HT-29 (cell line): ENCODE data around the gene ZNF750. TPM values are rescaled to one million over a fixed set of nuclear protein-coding genes. Genes with fewer than 3 reads are reported as not detected.
"Not testable (repeated sequence)": the region's sequence is repeated elsewhere in the genome, so short reads cannot be mapped to it uniquely, and the experiment has no call there.

Experiments
- DNase-seq: peaks from one replicate; pipeline ENCODE4 v3.0.0-alpha.2; 2015; ENCODE audit warnings: low spot score
- total RNA-seq: library from RNA; depleted of rRNA; stranded (reverse); fragments of >200 nt; shearing (Covaris generic); gene quantifications from 2 replicates; pipeline ENCODE4 v1.2.3, GENCODE V29; 2014; rRNA removed

Gene ZNF750
- total RNA-seq, 1 experiment from 2014 or later, result 0.05 TPM

DNA sequence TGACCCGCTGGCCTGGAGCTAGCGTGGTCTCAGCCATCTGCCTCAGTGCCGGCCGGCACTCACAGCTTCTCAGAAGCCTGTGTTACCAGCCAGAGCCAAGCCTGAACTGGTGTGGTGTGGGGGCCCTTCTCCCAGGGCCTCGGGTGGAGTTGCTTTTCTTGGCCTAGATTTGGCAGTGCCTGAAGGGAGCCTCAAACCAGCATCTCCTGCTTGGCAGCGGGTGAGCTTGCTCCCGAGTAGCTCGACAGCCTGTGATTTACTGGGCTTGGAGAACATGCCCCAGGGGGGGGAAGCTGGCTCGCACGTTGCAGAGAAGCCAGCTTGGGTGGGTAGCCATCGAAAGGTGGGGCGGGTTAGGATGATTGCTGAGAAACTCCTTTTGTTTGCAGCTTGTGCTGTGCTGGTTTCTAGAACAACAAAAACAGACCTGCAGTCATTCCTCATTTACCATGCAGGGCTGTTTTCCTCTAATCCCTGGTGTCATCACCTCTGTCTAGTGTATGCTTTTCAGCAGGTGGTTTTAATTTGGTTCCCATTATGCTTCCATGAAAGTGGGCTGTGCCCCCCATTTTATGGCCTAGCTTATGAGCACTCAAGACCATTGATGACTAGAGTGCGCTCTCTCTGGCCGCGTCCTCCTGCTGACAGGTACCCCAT, 45.7 kb downstream of the ZNF750 start:
- no peak for DNase-seq

DNA sequence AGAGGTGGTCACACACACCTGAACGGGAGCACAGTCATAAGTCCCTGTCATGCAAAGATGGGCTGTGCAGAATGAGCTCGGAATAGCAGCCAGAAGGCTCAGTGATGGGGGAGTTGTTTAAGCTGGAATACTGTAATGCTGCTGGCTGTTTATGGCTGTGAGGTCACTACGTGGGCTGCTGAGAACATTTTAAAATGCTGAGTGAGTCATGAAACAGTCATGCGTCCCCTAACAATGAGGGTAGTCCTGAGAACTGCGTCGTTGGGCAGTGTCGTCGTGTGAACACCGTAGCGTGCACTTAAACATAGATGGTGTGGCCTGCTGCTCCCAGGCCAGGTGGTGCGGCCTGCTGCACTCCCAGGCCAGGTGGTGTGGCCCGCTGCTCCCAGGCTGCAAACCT, 48.3 kb downstream of the ZNF750 start:
- no peak for DNase-seq

DNA sequence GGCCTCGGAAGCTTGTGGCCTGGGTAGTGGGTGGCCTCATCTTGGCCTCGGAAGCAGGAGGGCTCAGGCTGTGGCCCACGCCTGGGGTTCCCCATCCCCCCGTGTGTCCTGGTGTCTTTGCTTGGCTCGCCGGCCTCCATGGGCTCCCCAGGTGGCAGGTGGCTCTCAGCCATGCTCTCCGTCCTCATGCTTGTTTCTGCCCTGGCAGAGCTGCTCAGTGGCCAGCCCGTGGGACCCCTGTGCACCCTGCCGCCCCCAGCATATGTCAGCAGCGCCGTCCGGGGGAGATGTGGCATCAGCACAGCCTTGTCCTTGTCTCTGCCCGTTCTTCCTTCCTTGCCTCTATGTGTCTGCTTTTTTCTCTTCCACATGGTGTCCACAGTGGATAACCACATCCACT, 49.4 kb downstream of the ZNF750 start:
- DNase-seq, result no peak

DNA sequence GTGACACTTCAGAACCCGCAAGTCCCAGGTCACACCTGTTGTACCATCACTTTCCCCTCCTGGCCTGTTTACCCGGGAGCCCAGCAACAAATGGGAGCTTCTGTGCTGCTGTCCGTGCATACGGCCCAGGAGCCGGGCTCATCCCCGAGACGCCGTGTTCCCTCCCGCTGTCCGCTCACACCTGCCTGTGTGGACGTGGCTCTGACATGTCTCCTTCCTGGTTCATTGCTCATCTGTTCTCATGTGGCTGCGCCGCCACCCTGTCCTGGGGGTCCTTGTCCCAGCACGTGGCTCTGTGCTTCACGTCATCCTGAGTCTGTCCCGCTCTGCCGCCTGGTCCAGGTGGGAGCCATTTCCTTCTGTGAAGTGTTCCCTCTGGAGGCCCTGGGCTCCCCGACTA, 50.0 kb downstream of the ZNF750 start:
- DNase-seq, result no peak

DNA sequence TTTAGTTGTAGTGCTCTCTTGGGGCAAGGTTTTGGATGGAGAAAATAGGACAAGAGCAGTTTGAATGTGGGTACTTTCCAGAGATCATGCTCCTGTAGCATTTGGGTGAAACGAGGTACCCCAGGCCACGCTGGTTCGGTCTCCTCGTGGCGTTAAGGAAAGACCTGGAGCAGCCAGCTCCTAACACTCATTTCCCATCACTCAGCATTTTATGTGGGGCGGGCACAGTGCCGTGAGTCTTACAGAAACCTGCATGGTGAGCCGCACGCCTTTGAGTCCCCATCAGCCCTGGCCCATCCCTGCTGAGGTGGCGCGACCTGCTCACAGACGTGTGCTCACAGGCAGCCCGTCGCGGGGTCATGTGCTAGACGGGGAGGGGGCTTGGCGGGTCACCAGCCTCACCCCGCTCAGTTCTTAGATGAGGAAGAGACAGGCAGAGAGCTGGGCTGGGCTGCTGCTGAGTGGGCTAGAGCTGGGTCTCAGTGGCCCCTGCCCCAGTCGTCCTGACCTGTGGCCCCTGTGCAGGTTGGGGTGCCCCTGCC, 50.7 kb downstream of the ZNF750 start:
- no peak for DNase-seq

DNA sequence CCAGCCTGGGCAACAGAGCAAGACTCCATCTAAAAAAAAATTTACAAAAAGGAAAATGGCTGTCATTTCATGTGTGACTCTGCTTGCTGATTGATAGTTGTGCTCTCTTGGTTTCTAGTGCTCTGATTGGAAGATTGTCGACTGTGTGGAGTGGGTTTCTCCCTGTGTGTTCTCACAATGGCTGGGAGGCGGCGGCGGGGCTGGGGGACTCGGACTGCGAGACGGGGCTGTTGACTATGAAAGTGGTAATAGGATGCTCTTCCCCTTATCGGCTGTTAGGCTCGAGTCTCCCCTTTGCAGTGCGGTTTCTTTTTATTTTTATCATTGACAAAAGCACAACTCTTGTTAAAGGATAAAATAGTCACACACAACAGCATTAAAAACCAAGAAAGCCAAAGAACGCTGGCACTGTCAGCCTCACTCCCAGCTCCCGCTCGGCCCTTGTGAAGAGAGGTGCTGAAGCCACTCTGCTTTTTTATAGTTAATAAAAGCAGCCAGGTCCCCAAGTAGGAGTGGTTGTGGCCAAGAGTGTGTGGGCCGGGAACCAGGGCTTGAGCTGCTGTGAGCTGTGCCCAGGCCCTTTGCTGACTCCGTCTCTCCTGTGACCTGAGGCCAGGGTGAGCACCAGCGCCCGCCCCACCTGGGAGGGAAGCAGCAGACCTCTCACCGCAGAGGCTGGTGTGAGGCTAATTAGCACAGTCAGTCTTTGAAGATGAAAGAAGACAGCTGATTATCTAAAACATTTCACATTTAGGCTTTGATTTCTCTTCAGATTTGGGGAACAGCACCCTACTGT, 51.4 kb downstream of the ZNF750 start:
- DNase-seq, result no peak

DNA sequence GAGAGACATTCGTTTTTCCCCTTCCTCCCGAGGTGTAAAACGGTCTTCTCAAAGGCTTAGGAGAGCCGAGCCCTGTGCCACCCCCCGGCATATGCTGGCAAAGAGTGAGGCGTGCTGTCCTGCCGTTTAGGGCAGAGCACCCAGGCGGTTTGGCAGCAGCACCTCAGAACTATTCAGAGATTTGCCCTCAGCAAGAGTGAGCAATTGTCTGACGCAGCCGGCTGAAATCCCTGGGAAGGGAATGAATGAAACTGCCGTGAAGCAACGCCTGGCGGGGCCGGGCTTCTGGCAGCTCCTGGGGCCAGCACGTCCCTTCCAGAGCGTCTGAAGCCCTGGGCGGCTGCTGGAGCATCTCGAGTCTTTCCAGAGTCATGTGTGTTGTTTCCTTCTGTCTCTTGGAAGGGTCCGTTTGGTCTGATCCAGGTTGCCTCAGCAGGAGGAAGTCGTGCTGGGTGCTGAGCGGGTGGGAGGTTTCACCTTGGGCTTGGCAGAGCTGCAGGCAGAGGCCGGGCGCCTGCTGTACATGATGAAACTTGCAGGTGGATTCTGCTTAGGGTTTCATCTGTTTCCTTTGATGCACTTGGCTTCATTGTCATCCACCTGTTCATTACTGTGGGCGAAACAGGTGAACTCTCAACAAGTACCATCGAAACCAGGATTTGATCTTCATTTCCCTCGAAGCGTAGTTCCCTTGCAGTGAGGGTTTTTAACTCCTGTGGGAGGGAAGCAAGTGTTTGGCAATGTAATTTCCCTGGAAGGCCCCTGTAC, 52.6 kb downstream of the ZNF750 start:
- DNase-seq, result no peak

DNA sequence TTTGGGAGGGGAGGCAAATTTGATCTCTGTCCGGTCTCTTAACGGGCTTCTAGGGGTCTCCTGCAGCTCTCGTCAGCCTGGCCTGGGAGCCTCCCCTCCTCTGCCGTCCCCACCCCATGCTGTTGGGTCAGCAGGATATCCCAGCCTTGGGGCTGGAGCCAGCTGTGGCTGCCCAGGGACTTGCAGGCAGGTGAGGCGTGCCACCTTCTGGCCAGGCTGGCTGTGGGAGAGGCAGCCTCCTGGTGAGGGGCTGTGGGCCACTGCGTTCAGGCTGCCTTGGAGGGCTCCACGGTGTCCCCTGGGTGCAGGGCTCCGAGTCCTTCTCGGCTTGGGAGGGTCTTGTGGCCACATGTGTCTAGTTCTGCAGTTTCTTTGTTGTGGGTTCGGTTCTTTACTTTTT, 53.4 kb downstream of the ZNF750 start:
- DNase-seq, result no peak

DNA sequence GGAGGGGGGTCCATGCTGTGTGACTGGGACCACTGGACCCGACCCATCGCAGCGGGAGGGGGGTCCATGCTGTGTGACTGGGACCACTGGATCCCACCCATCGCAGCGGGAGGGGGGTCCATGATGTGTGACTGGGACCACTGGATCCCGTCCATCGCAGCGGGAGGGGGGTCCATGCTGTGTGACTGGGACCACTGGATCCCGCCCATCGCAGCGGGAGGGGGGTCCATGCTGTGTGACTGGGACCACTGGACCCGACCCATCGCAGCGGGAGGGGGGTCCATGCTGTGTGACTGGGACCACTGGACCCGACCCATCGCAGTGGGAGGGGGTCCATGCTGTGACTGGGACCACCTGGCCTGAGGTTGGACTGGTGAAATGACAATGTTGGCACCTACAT, 54.2 kb downstream of the ZNF750 start:
- DNase-seq, result not testable (repeated sequence)

DNA sequence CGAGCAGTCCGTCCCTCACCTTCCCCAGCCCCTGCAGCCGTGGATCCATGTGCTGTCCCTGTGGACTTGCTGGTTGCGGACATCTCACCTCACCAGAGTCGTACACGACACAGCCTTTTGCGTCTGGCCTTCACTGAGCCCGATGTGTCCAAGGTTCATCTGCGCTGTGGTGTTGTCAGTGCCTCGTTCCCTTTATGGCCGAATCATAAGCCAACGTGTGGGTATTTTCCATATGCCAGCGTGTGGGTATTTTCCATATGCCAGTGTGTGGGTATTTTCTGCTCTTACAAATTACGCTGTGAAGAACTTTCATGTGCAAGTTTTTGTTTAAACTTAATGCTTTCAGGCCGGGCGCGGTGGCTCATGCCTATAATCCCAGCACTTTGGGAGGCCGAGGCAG, 56.3 kb downstream of the ZNF750 start:
- no peak for DNase-seq

DNA sequence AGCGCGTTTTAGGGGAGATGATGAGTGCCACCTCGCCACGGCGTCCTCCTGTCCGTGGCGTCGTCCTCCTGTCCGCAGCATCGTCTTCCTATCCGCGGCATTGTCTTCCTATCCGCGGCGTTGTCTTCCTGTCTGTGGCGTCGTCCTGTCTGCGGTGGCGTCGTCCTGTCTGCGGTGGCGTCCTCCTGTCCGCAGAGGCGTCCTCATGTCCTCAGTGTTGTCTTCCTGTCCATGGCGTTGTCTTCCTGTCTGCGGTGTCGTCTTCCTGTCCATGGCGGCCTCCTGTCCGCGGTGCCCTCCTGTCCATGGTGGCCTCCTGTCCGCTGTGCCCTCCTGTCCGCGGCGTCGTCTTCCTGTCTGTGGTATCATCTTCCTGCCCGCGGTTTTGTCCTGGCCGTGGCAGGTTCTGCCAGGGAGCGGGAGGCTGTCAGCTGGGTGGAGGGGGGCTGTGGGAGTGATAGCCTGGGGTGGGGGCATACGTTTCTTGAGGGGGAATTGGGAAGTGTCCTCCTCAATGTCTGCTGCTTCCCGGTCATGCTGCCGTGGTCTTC, 57.1 kb downstream of the ZNF750 start:
- DNase-seq, result no peak

DNA sequence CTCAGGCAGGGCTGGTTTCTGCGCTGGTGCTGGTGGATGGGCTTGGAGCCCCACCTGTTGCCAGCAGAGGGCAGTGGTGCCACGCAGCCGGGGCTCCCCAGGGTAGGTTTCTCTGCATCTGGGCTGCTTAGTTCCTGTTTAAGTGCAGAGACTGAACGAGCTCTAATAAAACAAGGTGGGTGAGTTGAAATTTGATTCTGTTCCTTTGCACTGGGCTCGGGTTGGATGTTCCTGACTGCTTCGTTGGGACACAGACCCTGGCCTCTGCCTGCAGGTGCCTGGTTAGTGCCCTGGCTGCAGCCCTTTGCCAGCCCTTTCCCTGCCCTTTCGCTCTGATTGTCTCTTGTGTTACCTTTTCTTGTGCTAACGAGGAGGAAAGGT, 57.9 kb downstream of the ZNF750 start:
- peak; percentile 84 for DNase-seq

DNA sequence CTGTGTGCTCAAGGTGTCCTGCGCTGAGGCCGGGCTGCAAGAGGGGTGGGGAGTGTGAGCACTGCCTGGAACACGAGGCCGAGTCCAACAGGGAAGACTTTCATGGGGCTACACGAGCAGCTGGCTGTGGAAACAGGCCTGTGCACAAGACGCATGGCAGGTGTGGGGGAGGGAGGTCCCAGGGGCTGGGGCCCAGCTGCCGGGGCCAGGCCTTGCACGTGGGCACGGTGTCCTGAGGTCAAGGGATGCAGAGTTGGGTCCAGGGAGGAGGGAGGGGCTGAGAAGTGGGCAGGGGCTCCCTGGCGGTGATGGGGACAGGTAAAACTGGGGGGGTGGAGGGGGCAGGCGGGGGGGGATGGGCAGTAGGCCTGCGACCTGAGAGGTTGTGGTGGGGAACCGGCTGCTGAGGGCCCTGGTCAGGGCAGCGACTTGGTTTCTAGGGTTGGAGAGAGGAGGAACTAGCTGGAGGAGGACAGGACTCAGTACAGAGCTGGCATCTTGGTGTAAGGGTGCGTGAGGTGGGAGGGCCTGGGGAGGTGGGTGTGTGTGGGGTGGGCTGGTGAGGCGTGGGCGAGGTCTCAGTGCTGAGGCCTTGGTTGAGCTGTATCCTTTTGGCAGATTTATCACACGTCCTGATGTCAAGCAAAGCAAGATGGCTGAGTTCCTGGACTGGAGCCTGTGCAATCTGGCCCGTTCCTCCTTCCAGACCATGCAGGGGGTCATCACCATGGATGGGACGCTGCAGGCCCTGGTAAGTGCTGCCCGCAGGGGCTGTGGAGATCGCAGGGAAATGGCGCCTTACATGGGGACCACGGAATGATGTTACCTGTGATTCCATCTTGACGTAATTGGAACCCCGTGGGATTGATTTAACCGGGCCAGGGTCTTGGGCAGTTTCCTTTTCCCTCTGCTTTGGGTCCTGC, 58.6 kb downstream of the ZNF750 start:
- DNase-seq, result no peak

DNA sequence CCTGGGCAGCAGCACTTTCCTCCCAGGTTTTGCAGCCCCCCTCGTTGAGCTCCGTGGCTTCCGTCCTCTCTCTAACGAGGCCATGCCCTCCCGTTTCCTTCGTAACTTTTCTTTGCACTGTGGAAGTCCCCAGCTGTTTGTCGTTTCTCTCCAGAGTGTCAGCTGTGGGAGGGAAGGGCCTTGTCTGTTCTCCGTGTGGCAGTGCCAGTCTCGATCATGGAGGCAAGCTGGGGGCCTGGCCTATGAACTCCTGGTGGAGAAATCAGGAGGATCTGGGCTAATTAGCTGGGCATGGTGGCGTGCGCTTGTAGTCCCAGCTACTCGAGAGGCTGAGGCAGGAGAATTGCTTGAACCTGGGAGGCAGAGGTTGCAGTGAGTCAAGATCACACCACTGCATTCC, 59.6 kb downstream of the ZNF750 start:
- DNase-seq, result no peak

DNA sequence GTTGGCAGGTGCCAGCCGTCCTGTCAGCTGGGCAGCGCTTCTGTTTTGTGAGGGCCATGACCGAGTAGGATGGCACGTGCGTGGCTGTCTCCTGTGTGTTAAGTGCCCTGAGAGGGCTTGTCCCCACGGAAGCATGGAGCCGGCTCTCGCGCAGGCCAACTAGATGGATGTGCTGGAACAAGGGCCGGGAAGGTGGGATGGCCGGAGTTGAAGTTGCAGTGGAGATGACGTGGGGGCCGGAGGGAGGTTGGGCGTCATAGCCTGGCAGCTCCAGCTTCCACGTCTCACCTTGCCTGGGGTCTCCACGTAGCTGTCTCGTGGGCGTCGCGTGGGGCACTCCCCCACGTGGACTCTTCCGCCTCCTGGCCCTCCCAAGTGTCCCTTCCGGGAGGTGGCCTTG, 60.3 kb downstream of the ZNF750 start:
- DNase-seq, result no peak

Other genes starting within 250 kb of the ZNF750 start
- 89.3 and 101 TPM in 2 replicates for gene WDR45B, start 191.6 kb downstream of the ZNF750 start, total RNA-seq
- gene RAB40B, start 141.3 kb downstream of the ZNF750 start, total RNA-seq, result 37.9 and 38.9 TPM in 2 replicates
- 24.2 and 25.9 TPM in 2 replicates for gene FN3KRP, start 123.3 kb downstream of the ZNF750 start, total RNA-seq
- 0.97 and 1.6 TPM in 2 replicates for gene FN3K, start 104.4 kb downstream of the ZNF750 start, total RNA-seq
- 60.0 and 72.0 TPM in 2 replicates for gene TBCD, start 88.0 kb downstream of the ZNF750 start, total RNA-seq
- gene METRNL, start 239.6 kb upstream of the ZNF750 start, total RNA-seq, result 143 and 203 TPM in 2 replicates